ENCODE measurements around the gene NR6A1.

NR6A1 gene

DNA sequence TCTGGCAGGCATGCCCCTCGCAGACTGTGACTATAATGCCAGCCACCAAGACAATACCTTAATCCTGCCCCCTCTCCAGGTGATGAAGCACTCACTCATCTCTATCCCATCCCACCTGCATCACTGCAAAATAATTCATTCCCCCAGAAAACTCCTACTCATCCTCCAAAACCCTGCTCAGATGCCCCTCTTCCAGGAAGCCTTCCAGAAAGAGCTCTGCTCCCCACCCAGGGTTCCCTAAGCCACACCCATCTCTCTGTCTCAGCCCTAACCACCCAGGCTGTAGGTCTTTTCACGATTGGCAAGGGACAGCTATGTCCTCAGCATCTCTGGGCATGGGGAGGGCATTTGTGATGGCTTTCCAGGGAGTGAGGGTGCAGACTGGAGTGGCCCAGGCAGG, 281.1 kb downstream of the NR6A1 start:
- no peak for DNase-seq (ENCODE audit: low read depth in 2 of 2)

DNA sequence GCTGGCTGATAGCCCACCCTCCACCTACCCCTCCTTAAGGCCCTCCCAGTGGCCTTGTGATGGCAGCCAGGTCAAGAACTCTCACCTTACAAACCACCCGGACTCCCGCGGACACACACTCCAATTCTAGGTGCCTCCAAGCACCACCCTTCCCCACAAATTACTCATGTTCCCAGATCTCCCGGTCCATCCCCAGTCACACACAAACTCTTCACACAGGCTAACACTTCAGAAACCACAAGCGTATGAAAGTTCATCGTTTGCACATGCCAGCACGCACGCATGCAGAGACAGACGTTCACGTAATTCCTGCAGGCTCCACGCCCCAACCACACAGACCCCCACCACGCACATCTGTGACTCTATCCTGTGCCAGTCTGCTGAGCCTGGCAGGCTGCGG, 281.9 kb downstream of the NR6A1 start:
- no peak for DNase-seq (ENCODE audit: low read depth in 2 of 2)

DNA sequence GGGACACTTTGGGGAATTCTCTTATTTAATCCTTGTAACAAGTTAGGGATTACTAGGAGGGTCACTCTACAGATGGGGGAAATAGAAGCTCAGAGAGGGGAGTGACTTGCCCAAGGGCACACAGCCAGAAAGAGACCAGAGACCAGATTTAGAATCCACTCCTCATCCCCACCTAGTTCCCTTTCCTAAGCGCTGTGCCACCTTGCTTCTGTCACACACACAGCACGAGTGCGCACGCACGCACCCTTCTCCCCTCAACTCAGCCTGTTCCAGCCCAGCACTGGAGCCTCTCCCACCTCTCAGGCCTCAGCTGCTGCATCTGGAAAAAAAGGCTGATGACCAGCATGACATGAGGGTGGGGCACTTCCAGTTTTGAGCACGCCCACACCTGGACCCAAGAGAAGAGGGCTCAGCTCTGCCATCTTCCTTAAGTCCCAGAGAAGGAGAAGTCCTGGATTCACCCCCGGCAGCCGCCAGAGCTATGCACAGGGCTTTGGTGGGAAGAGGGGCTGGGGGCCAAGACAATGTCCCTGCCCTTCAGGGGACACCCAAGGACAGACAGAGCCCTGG, 282.4 kb downstream of the NR6A1 start:
- no peak for DNase-seq (ENCODE audit: low read depth in 2 of 2)

DNA sequence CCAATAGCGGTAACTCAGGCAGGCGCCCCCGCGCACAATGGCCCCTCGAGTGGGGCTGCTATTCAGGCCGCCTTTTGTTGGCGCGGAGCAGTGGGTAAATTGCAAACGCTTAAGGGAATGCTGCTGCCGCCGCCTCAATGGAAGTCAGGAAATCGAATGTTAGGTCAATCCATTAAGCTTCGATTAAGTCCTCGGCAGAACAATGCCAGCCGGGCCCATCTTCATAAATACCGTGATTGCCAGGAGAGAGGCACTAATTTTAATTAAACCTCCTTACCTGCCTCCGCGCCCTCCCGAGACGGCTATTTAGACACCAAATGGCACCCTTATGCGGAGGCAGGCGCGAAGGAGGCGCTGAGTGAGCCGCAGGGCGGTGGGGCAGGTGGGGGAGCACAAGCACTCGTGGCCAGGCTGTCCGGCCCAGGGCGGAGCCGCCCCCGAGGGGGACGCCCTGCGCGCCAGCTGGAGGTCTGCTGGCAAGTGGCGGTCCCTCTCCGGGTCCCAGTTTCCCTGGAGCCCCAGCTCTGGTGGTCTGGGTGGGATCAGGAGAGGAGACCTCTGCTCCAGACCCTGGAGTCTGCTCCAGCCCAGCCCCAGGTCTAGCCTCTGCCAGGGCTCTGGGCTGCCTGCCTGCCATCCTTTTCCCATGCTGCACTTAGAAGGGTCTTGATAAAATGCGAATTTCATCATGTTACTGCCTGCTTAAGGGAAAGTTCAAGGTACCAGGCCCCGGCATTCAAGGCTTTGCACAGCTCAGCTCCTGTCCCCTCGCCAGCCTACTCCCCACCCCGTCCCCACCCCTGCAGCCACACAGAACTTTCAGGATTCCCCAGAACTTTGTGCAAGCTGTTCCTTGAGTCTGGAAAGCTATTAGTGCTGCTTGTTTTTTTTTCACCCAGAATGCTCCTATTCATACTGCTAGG, 283.6 kb downstream of the NR6A1 start:
- DNase-seq (ENCODE audit: low read depth in 2 of 2), result no peak

DNA sequence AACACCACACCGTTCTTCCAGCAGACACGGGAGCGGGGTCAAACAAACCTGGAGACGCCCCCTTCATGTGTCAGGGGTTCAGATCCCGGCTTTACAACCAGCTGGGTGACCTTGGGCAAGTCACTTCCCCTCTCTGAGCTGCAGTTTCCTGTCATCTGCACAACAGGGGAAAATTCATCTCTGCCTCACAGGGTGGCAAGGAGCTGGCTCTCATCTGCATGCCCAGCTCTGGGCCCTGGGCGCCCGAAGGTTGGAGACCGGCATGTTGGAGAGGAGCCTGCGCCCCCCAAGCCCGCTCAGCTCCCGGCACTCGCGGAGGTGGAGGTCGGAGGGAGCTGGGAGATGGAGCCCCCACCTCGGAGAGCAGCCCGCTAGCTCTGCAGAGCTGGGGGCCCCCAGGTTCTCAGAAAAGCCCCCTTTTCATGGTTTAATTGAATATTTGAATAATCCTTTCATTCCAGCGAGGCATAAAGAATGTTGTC, 284.3 kb downstream of the NR6A1 start:
- no peak for DNase-seq (ENCODE audit: low read depth in 2 of 2)

DNA sequence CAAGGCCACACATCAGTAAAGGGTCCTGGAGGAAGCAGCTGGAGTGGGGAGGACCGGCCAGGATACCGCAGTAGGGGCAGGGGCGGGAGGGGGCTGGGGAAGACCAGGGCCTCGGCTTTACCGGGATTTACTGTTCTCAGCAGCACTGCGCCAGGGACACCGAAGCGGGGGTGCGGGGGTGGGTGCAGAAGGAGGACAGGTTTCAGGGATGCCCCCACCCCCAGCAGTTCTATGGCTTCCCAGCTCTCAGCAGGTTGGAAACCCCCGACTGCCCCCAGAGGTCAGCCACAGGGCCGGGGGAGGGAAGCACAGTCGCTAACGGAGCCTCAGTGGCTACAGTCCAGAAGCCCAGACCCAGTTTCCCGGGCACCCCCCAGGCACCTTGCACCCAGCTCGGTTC, 285.2 kb downstream of the NR6A1 start:
- no peak for DNase-seq (ENCODE audit: low read depth in 2 of 2)

DNA sequence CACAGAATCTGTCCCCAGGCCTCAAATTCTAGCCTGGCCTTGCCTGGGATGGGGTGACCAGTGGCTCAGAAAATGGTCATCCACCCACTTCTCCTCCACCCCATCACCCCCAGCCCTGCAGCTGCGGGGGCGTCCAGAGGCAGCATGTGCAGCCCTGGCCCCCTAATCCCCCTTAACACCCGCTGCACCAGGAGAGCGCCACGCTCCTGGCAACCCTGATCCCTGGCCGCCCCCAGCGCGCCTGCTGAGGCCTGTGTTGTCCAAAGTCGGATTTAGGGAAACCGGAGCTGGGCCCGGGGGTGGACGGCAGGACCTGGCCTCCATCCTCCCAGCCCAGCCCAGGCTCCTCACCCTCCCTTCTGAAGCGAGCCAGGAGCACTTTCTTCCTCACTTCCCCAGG, 285.9 kb downstream of the NR6A1 start:
- no peak for DNase-seq (ENCODE audit: low read depth in 2 of 2)

DNA sequence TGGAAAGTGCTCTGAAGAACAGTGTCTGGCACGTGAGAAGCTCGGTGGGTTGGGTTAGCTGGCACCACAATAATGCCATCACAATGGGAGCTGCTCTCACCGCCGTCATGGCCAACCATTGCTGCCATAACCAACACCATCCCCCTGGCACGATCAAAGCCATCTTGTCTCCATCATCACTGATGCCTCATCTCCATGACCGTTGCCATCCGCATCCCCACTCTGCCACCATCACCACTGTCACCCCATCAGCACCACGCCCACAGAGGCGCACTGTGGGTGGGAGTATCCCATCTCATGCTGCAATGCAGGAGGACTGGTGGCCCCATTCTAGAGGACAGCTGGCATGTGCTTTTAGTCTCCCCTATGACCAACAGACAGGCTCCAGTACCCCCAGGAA, 287.6 kb downstream of the NR6A1 start:
- DNase-seq (ENCODE audit: low read depth in 2 of 2), result no peak

DNA sequence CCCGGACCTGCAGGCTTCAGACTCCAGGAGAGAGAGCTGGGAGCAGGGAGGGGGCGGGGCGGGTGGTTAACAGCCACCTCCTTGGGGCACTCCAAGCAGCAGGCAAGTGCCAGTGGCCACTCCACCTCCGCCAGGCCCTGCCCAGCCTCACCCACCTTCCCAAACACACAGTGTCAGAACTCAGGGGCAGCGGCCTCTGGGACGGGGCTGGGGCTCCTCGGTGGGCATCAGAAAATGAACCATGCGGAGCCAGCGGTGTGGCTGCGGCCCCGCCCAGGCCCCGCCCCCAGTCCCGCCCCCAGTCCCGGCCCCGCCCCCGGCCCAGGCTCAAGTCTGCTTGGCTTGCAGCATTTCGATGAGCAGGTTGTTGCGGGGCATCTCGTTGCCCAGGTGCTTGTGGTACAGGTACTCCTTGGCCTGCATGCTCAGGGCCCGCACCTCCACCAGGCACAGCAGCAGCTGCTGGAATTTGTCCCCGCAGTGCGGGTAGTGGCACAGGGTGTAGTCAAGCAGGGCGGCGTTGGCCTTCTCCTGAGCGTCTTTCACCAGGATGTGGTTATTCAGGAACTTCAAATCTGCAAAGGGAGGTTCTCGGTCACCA, 288.6 kb downstream of the NR6A1 start:
- no peak for DNase-seq (ENCODE audit: low read depth in 2 of 2)

DNA sequence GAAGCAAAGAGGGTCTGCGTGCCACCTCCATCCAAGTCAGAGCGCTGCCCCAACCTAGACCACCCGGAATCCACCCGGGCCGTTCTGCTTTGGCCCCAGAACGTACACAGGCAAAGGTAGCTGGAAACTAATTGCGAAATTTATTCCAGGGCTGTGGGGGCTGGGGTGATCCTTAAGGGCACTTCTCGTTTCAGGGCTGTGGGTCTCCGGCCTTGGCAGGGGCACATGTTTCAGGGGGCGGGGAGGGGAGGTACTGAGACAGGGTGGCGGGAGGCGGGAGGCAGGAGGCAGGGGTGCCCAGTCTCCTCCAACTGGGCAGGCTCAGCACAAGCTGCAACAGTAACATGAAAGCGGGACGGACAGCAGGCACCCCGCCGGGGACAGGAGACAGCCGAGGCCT, 290.0 kb downstream of the NR6A1 start:
- no peak for DNase-seq (ENCODE audit: low read depth in 2 of 2)

DNA sequence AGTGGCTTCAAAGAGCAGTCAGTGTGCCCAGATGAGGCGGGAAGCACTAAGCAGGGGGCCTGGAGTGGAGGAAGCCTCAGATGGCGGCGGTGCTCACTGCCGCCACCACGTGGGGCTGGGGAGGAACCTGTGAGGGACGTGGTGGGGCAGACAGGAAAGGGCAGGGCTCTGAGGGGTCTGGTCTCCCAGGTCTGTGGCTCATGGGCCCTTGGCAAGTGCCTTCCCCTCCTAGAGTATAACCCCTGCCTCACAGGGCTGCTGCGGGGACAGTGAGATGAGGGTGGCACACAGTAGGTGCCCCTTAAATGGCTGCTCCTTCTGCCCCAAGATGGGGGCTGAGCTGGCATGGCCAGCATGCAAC, 290.5 kb downstream of the NR6A1 start:
- DNase-seq (ENCODE audit: low read depth in 2 of 2), result no peak

DNA sequence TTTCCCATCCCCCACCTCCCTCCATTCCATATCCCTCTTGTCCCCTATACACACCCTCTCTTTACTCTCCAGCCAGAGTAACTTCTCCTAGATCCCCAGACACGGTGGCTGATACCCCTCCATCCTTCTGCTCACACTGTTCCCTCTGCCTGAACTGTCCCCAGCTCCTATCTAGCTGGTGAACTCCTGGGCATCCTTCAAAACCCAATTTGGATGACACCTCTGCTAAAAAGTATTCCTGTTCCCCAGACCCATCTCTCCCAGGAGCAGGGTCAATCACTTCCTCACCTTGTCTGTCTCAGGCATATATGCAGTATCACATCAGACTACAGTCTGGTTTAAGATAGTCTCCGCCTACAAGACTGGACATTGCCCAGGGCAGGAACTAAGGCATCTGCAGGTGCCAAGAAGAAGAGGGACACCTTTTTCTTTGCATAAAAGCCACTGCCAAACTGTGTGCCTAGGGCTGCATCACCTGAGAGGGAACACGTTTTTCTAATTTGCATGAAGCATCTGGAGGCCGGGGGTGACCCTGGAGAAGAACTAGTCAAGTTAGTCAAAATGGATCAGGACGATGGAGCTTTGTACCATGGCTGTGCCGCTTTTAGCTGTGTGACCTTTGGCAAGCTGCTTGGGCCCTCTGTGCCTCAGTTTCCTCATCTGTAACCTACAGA, 291.0 kb downstream of the NR6A1 start:
- no peak for DNase-seq (ENCODE audit: low read depth in 2 of 2)

DNA sequence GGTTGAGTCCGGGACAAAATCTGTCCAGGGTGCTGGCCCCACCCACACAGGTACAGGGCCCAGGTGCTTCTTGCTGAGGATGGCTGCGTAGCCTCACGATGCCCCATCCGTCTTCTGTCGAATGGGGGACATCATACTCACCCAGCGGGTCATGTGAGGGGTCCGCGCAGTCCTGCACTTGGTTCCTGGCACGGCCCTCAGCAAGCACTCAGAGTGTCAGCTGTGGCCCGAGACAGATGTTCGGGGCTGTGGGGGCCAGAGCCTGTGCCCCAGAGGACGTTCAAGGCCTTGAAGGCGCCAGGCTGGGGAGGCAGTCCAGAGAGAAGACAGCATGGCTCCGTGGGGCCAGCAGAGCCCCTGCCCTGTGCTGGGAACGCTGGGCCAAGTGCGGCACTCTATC, 291.7 kb downstream of the NR6A1 start:
- DNase-seq (ENCODE audit: low read depth in 2 of 2), result no peak

DNA sequence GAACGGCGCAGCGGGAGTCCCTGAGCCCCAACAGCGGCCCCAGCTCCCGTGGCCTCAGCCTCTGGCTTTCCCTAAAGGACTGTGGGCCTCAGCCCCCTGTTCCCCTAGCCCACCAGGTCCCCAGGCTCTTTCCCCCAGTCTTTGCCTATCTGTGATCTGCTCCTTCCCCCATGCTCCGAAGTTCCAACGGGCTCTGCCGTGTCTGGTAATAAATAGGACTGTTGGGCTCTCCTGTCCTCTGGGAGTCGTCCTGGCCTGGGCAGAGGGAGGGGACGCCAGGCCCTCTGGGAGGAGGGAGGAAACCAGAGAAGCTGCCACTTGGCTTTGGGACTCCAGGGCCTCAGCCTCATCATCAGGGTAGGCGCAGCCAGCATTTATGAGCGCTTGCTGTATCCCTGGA, 292.8 kb downstream of the NR6A1 start:
- no peak for DNase-seq (ENCODE audit: low read depth in 2 of 2)

DNA sequence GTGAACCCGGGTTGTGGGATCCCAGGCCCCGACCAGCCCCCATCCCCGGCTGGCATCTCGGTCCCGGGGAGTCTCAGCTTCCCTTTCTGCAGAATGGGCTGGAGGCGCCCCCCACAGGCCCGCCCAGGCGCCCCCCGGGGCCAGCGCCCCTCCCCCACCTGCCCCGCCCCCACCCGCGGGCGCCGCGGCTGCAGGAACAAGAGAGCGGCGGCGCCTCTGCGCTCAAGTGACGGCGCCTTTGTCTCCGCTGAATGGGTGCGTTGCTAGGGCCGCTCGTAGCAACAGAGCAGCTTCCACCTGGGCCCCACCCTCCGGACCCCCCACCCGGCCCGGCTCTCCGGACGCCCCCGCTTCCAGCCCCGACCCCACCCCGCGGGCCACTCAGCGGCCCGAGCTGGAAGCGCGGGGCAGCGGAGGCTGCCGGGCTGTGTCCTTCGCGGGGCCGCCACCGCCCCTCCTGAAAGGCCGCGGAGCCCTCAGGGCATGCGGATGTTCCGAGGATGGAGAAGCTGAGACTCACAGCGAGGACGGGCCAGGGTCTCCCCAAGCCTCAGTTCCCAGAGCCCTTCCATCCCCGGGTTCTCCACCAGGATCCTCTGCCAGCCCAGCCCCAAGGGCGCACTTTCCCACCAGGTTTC, 293.3 kb downstream of the NR6A1 start:
- DNase-seq (ENCODE audit: low read depth in 2 of 2), result no peak

DNA sequence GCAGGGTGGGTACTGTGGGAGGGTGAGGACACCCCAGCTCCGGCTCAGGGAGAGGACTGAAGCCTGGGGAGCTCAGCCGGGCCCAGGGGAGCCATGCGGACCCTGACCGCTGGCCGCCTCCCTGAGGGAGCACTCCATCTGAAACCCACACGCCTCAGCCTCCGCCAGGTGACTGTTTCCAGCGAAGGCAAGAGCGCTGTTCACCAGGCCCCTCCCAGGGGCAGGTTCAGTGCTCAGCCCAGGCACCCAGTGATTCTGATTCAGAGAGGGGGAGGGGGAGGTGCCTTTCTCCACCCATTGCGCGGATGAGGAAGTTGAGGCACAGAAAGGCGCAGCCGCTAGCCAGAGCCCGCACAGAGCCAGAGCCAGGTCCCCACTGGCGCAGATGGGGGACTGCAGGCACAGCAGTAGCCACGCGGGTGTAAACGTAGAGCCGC, 293.9 kb downstream of the NR6A1 start:
- no peak for DNase-seq (ENCODE audit: low read depth in 2 of 2)

DNA sequence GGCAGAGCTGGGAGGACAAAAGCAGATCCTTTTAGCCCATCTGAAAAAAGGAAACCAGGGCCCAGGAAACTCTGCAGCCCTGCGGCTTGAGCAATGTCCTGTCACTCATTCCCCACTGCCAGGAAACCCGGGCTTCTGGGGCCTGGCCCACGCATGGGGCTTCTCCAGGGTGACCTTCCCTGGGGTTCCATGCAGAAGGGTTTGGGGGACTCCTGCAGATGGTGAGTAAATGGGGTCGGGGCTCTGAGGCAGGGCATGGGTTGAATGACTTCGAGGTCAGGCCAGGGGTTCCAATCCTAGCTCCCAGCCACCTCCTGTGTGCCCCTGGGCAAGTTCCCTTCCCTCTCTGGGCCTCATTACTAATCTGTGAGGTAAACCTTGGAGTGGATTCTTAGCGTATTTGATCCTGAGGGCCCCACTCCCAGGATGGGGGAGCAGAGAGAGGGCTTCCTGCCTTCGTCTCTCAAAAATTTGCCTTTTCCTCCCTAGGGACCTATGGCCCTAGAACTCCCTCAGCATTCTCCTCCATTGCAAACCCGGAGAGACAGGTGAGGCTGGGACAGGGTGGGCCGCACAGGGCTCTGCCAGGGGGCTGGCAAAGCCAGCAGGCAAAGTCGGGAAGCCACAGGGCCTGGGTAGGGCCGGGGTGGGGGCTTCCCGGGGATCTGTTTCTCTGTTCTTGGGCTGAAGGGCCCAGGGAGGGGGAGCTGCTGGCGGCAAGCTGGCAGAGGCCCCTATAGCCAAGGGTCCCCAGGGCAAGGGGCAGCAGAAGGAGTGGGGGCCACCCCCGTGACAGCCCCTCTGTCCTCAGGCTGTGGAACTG, 295.0 kb downstream of the NR6A1 start:
- DNase-seq (ENCODE audit: low read depth in 2 of 2), result no peak

DNA sequence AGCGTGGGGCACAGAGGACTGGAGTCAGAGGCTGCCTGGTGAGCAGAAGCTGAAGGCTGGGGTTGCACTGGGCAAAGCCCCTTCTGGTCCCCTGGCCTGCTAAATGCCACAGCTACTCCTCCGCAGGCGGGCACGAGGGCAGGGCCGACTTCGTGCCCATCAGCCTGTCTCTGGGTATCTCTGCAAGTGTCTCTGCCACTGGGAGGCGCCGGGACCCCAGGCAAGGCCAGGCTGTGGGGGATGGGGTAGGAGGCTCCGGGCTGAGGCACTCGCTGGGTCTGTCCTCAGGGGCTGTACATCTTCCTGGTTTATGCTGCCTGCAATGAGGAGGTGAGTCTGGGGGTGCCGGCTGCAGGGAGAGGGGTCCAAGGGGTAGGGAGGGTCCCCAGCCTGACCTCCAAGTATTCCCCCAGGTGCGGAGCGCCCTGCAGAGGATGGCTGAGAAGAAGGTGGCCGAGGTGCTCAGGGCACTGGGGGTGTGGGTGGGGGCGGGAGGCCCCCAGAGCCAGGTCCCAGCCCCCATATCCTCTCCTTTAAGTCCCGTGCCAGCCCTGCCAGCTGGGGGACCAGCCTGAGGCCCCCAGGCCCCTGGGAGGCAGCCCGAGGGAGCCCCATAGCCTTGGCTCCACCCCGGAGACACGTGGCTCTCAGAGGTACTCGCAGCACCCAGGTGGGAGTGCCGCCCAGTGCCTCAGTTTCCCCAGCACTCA, 295.8 kb downstream of the NR6A1 start:
- no peak for DNase-seq (ENCODE audit: low read depth in 2 of 2)

DNA sequence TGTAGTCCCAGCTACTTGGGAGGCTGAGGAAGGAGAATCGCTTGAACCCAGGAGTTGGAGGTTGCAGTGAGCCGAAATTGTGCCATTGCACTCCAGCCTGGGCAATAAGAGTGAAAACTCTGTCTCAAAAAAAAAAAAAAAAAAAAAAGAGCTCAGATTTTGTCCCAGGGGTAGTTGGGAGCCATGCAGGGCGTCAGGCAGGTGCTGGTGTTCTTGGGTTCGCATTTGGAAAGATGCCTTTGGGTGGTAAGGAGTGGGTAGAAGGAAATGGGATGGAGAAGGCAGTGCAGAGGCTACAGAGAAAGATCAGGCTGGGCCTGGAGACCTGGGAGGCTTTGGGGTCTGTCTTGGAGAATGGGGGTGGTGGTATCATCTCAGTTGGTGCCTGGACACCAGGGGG, 297.0 kb downstream of the NR6A1 start:
- no peak for DNase-seq (ENCODE audit: low read depth in 2 of 2)

DNA sequence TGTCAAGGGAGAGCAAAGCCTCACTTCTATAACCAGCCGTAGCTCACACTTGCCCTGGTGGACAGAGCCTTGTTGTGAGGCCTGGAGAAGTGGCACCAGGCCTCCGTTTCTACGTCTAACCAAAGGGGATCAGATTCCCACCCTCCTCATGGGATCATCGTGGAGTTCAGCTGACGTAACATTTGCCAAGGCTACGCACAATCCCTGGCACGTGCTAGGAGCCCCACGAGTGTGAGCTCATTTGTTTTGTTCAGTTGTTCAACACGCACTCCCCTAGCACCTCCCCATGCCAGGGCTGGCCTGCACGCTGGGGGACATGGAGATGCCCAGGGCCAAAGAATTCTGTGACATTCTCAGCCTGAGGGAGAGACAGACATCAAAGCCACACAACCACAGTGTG, 297.8 kb downstream of the NR6A1 start:
- no peak for DNase-seq (ENCODE audit: low read depth in 2 of 2)

All from stimulated activated CD4-positive, alpha-beta T cell treated with anti-CD3 and anti-CD28 coated beads, Interleukin-15, amount 100 ng/mL, for 48 hours (primary cell).